Sigmoid colon (tissue), 4 donors: ENCODE measurements around the gene ASF1B.

Source experiments
- CTCF ChIP-seq, 4 experiments: fragments of 450-650 bp in 3 of 4; fragments of 200-600 bp in 1 of 4; IDR thresholded peaks; one replicate each; pipeline ENCODE4 v1.5.1; 2016 to 2019; ENCODE audit warnings: antibody characterized with exemption in 4 of 4, mild to moderate bottlenecking in 3 of 4, moderate library complexity in 2 of 4
- EP300 ChIP-seq, 4 donors: sonication (generic); formaldehyde crosslinking; IDR thresholded peaks; one replicate each; pipeline ENCODE4 v1.6.1; 2017; ENCODE audit warnings: antibody characterized with exemption in 4 of 4
- POLR2A ChIP-seq, 2 donors: fragments of 450-650 bp; IDR thresholded peaks; one replicate each; pipeline ENCODE4 v1.6.1; 2016; ENCODE audit warnings: antibody characterized with exemption in 2 of 2, mild to moderate bottlenecking in 2 of 2, moderate library complexity in 2 of 2
- POLR2AphosphoS5 ChIP-seq, 4 donors: sonication (generic); formaldehyde crosslinking; IDR thresholded peaks; one replicate each; pipeline ENCODE4 v1.6.1; 2017; ENCODE audit warnings: antibody characterized with exemption in 4 of 4

- no peak for TF ChIP-seq CTCF (IDR thresholded peaks at IDR 0.05)
- no peak for TF ChIP-seq POLR2AphosphoS5 (IDR thresholded peaks at IDR 0.05)
- TF ChIP-seq POLR2A (IDR thresholded peaks at IDR 0.05): no peak
- TF ChIP-seq EP300 (IDR thresholded peaks at IDR 0.05): no peak
Measured at GRCh38 chr19:14164724-14165493, 28.5 kb upstream of the ASF1B start.
